BE2C (cell line): ENCODE measurements around the gene ZP2.

Experiments
- DNase-seq: peaks from one replicate; pipeline ENCODE4 v3.0.0-alpha.2; 2020
- H3K27me3 ChIP-seq: fragments of 250-450 bp; sonication (Bioruptor Pico); 2 replicates; pipeline ENCODE4 v1.5.1; 2020; ENCODE audit warnings: mild to moderate bottlenecking
- H3K36me3 ChIP-seq: fragments of 250-450 bp; sonication (Bioruptor Pico); 2 replicates; pipeline ENCODE4 v1.5.1; 2020; ENCODE audit warnings: mild to moderate bottlenecking
- H3K4me1 ChIP-seq: fragments of 250-450 bp; sonication (Bioruptor Pico); 2 replicates; pipeline ENCODE4 v1.5.1; 2020
- H3K4me3 ChIP-seq: 2 replicates; pipeline ENCODE4 v1.5.1; 2011; ENCODE audit warnings: low read depth, low read length
- H3K9me3 ChIP-seq: fragments of 250-450 bp; sonication (Bioruptor Pico); 2 replicates; pipeline ENCODE4 v1.5.1; 2020
- TF ChIP-seq, protein P1 (sequence below): IDR thresholded peaks from 2 replicates; pipeline ENCODE4 v1.5.1; 2012; ENCODE audit warnings: mild to moderate bottlenecking, low read depth, low read length

The ZP2 gene

DNA sequence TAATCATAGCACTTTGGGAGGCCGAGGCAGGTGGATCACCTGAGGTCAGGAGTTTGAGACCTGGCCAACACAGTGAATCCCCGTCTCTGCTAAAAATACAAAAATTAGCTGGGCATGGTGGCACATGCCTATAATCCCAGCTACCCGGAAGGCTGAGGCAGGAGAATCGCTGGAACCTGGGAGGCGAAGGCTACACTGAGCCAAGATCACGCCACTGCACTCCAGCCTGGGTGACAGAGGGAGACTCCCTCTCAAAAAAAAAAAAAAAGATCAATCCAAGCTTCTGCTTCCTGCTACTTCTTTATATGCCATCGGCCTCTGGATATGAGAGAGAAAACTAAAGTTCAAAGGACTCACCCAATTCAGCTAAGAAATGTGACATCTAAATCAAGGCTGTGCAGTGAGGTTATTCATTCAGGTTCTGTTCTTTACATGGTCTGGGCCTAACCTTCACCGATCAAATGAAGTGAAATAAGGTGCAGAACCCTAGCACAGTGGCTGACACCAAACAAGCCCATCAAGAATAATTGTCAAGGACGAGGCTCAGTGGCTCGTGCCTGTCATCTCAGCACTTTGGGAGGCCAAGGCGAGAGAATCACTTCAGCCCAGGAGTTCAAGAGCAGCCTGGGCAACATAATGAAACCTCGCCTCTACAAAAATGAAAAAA is 25.6 kb downstream of the ZP2 start:
- TF ChIP-seq, protein P1, sequence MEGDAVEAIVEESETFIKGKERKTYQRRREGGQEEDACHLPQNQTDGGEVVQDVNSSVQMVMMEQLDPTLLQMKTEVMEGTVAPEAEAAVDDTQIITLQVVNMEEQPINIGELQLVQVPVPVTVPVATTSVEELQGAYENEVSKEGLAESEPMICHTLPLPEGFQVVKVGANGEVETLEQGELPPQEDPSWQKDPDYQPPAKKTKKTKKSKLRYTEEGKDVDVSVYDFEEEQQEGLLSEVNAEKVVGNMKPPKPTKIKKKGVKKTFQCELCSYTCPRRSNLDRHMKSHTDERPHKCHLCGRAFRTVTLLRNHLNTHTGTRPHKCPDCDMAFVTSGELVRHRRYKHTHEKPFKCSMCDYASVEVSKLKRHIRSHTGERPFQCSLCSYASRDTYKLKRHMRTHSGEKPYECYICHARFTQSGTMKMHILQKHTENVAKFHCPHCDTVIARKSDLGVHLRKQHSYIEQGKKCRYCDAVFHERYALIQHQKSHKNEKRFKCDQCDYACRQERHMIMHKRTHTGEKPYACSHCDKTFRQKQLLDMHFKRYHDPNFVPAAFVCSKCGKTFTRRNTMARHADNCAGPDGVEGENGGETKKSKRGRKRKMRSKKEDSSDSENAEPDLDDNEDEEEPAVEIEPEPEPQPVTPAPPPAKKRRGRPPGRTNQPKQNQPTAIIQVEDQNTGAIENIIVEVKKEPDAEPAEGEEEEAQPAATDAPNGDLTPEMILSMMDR: no peak
- no peaks in the 10 kb centered on the region for H3K4me1 ChIP-seq
- no peak overlapping the region for H3K4me3 ChIP-seq
- no peak for DNase-seq
- no peaks in the 10 kb centered on the region for H3K9me3 ChIP-seq
- no peaks in the 10 kb centered on the region; the same call in 1 of the 2 replicates for H3K27me3 ChIP-seq
- no peaks in the 10 kb centered on the region for H3K36me3 ChIP-seq

- H3K36me3 ChIP-seq: no peaks in the 10 kb centered on the region
- DNase-seq: no peak
- no peak overlapping the region for H3K4me3 ChIP-seq
- TF ChIP-seq, protein P1: no peak
- H3K9me3 ChIP-seq: no peaks in the 10 kb centered on the region
- H3K27me3 ChIP-seq: no peaks in the 10 kb centered on the region; the same call in 1 of the 2 replicates
- no peaks in the 10 kb centered on the region for H3K4me1 ChIP-seq
These were observed 26.5 kb downstream of the ZP2 start for GRCh38 chr16:21184834-21185233.

DNA sequence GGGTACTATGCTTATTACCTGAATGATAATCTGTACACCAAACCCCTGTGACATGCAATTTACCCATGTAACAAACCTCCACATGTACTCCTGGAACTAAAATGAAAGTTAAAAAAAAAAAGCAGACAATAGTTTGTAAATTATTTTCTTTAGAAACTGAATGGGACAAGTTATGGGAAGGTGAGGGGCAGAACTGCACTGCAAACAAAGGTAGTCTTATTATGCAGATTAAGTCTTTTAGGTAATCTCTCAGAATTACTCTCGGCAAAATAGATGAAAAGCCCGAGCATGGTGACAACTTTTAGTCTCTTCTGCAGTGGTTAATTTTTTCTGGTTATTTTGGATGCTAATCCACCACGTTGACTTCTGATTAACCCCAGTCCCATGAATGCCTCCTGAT is 27.4 kb downstream of the ZP2 start:
- Histone ChIP-seq H3K36me3 (no peaks in the 10 kb centered on the region), H3K4me3 (no peak overlapping the region), H3K4me1 (no peaks in the 10 kb centered on the region), H3K27me3 (no peaks in the 10 kb centered on the region; the same call in 1 of the 2 replicates), H3K9me3 (no peaks in the 10 kb centered on the region)
- no peak for DNase-seq
- TF ChIP-seq, protein P1: no peak

GRCh38 chr16:21179983-21180365 is 31.4 kb downstream of the ZP2 start:
- Histone ChIP-seq H3K4me3 (no peak overlapping the region), H3K36me3 (no peaks in the 10 kb centered on the region), H3K27me3 (no peaks in the 10 kb centered on the region; the same call in 1 of the 2 replicates), H3K9me3 (no peaks in the 10 kb centered on the region), H3K4me1 (no peaks in the 10 kb centered on the region)
- DNase-seq: no peak
- TF ChIP-seq, protein P1: no peak

DNA sequence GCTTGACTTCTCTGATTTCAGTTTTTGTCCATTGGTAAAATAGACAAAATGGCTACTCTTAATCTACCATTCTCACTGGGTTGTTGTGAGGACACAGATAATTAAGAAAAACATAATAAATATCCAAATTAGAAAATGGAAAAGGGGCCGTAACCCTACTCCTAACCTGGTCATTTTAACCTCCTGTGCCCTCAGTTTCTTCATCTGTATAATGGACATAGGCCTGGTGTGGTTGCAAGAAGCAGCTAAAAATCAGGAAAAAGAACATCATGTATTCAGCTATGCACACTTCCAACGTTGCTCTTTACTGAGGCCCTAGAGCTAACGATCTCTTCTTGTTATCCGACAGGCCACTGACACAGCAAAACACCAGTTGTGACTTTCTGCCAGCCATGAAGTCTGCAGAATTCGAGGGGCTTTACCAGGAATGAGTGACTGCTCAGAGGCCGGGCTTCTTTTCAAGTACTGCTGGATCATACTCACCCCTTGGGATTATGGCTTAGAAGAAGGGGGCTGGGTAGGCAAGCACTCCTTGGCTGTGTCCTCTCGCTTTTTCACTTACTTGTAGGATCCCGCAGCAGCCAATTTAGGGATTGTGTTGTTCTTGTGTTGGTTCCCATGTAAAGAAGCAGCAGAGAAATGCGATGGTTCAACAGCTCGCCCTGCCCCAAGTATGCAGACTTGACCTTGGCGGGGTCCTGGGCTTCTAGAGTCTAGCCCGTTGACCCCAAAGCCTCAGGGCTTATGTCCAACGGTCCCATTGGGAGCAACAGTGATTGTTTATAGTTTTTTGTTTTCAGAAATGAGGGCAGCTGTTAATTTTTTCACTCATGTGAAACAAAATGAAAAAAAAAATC is 32.0 kb downstream of the ZP2 start:
- no peaks in the 10 kb centered on the region for H3K36me3 ChIP-seq
- DNase-seq: no peak
- TF ChIP-seq, protein P1: no peak
- no peaks in the 10 kb centered on the region for H3K27me3 ChIP-seq
- H3K9me3 ChIP-seq: no peaks in the 10 kb centered on the region
- H3K4me3 ChIP-seq: no peak overlapping the region
- no peaks in the 10 kb centered on the region for H3K4me1 ChIP-seq

DNA sequence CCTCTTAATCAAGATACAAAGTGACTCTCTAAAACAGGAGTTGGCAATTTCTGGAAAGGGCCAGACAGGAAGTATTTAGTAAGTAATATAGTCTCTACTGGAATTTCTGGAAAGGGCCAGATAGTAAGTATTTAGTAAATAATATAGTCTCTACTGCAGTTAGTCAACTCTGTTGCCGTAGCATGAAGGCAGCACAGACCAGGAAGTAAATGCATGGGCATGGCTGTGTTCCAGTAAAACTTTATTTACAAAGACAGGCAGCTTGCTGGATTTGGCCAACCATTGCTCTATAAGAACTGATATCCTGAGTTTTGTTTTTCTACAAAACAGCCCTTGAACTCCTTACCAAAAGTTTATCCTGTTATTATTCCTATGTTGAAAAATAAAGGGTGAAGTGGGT is 36.0 kb downstream of the ZP2 start:
- H3K4me3 ChIP-seq: no peak overlapping the region
- no peaks in the 10 kb centered on the region for H3K9me3 ChIP-seq
- no peaks in the 10 kb centered on the region for H3K27me3 ChIP-seq
- DNase-seq: no peak
- H3K4me1 ChIP-seq: no peaks in the 10 kb centered on the region
- no peaks in the 10 kb centered on the region for H3K36me3 ChIP-seq
- TF ChIP-seq, protein P1: no peak
